NB4 (cell line): Measurements from ENCODE around the gene CRYM.

Experiments used
- CTCF ChIP-seq: IDR thresholded peaks from one replicate; pipeline ENCODE4 v1.5.1; 2012; ENCODE audit warnings: low read depth, low read length
- MYC ChIP-seq: IDR thresholded peaks from 2 replicates; pipeline ENCODE4 v1.6.1; 2011; ENCODE audit warnings: low read depth, low read length
- POLR2A ChIP-seq: IDR thresholded peaks from 2 replicates; pipeline ENCODE4 v1.6.1; 2011; ENCODE audit warnings: mild to moderate bottlenecking; ENCODE audit not compliant: insufficient read length; ENCODE audit errors: extremely low read depth
- TF ChIP-seq, protein P1 (sequence below): IDR thresholded peaks from 2 replicates; pipeline ENCODE4 v1.6.1; 2011; ENCODE audit warnings: low read depth, low read length

- TF ChIP-seq POLR2A (no peak), CTCF (no peak), MYC (no peak)
- TF ChIP-seq, protein P1, sequence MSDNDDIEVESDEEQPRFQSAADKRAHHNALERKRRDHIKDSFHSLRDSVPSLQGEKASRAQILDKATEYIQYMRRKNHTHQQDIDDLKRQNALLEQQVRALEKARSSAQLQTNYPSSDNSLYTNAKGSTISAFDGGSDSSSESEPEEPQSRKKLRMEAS = no peak
Observed at GRCh38 chr16:21264571-21265036, 13.5 kb downstream of the CRYM start.
